GM03348 (cell line): ENCODE results near the gene SMARCB1.

ENCODE experiments used
- DNase-seq: peaks from one replicate; pipeline ENCODE4 v3.0.0; 2012; ENCODE audit warnings: low spot score

Gene SMARCB1

DNA sequence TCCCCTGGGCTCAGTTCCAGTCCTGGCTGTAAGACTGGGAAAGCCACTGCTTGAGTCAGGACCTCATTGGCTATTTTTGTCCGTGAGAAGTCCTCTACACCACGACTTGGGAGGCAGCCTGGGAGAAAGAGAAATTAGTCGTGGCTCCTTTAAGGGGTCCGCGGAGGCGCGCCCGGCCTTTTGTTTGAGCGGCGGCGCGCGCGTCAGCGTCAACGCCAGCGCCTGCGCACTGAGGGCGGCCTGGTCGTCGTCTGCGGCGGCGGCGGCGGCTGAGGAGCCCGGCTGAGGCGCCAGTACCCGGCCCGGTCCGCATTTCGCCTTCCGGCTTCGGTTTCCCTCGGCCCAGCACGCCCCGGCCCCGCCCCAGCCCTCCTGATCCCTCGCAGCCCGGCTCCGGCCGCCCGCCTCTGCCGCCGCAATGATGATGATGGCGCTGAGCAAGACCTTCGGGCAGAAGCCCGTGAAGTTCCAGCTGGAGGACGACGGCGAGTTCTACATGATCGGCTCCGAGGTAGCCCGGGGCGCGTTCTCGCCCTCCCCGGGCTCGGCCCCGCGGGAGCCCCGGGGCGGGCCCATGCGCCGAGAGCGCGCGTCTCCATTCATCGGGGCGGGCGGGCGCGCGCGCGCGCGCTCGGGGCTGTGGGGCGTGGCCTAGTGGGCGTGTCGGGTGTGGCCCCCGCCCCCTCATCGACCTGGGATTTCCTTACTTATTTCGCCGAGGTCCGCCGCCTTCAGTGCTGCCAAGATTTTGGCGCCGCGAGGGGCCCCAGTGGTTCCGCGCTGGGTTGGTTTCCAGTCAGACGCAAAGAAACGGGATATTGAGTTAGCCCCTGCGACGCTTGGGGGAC, at the start of gene SMARCB1:
TSS of gene SMARCB1 (plus strand) at position 215 of the 848 bp plus-strand sequence. CDS start at position 419, 204 bp downstream.
- peak; percentile 99 for DNase-seq

DNA sequence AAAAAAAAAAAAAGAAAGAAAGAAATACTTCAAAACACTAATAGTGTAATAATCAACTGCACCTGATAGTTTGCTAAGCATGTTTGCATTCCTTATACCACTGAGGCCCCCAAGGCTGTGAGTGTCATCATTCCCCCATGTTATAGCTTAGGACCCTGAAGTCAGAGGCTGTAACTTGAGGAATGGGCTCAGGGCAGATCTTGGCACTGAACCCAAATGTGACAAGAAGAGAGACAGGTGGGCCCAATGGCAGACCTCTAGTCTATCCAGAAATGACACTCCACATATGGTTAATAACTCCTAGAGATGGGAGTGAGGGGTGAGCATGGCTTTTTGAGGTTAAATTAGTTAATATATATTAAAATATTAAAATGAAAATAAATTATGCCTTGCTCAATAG, 49.1 kb upstream of the SMARCB1 start:
- DNase-seq, result no peak

DNA sequence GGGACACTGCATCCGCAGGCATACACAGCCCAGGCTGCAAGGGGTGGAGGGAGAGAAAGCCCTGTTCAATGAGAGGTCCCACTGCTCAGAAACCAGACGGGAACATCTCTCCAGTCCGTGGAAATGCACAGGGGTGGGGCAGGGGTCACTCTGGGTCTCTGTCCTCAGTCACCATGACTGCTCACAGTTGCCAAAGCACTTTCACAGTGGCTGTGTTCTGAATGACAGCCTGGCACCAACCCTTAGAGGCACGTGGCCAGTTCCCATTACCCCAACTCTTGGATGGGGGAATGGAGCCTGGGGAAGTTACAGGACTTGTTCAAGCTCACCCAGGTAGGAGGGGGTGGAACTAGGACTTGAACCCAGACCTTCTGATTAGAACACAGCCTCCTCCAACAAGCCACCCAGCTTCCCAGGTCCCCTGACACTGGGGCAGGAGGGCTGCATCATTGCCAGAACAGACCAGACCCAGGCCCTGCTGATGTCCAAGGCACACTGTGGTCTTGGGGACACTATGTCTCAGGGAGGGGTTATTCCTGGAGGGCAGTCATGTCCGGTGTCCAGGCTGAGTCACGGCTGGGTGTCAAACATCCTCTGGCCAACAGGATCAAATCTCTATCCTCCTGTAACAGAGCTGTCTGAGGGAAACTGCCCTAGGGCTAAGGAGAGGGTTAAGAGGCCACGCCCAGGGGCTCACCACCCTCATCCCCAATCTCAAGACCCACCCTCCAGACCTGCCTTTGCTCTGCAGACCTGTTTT, 44.1 kb upstream of the SMARCB1 start:
- DNase-seq, result no peak

DNA sequence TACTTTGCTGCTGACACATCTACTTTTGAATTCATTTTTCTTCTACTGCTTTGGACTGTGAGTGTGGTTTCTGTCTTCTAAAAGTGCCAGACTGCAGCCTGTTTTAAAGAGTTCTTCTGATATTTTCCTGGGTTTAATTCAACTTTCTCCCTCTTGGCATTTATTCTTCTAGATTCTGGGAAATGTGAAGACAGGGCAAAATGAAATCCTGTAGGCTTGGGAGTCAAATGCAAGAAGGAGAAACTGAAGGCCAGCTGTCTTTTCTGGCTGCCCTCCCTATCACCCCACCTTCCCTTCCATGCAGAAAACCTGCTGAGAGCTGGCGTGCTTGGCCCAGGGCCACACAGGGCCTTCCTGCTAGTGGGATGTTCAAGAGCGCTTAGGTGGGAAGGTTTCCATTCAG, 43.5 kb upstream of the SMARCB1 start:
- no peak for DNase-seq

DNA sequence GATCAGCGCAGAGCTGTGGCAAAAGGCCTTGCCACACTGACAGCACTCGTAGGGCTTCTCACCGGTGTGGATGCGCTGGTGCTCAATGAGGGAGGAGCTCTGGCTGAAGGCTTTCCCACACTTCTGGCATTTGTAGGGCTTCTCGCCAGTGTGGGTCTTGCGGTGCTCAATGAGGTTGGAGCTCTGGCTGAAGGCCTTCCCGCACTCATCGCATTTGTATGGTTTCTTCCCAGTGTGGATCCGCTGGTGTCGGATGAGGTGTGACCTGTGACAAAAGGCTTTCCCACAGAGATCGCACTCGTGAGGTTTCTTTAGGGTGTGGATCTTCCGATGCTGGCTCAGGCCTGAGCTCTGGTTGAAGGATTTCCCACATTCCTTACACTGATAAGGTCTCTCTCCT, 42.8 kb upstream of the SMARCB1 start:
- DNase-seq, result no peak

DNA sequence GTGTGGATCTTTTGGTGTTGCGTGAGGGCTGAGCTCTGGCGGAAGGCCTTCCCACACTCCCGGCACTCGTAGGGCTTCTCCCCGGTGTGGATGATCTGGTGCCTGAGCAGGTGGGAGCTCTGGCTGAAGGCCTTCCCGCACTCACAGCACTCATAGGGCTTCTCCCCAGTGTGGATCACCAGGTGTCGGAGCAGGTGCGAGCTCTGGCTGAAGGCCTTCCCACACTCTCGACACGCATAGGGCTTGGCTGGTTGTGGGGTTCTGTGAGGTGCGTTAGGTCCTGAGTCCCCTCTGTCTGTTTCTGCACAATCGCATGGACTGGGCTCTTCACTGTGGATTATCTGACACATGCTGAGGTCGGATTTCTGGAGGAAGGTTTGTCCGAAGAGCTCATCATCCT, 42.3 kb upstream of the SMARCB1 start:
- no peak for DNase-seq

DNA sequence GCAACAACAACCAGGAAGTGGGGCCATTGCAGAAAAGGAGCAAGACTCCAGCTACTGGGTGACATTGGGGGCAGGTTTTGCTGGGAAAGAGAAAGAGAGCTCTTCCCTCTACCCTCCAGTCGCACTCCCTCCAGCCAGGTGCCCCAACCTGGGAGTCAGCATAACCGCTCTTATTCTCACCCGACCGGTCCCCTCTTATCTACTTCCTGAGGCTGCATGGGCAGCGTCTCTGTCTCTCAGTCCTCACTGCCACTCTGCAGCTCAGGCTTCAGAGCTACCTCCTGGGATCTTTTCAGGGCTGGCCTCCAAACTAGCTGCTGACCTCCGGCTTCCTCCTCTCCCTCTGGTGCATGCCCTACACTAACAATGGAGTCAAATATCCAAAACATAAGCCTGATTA, 41.0 kb upstream of the SMARCB1 start:
- no peak for DNase-seq

DNA sequence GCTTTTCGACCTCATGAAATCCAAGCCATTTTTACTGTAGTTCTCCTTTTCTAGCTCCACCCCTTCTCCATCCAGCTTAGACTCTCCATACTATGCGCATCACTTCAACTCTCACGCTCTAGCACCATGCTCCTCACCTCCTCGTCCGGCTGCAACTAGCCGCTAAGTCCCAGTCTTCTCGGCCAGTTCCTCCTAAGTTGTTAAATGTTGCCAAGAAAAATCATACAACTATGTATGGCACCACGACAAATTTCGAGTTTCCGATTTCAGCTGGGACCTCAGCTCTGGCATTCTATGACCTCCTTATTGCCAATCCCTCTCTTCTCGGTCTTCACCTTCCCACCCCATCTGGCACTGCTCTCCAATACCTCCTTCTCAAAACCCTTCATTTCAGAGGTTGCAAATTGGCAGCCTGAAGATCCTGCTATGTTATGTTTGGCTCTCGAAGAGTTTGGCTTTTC, 36.9 kb upstream of the SMARCB1 start:
- no peak for DNase-seq

DNA sequence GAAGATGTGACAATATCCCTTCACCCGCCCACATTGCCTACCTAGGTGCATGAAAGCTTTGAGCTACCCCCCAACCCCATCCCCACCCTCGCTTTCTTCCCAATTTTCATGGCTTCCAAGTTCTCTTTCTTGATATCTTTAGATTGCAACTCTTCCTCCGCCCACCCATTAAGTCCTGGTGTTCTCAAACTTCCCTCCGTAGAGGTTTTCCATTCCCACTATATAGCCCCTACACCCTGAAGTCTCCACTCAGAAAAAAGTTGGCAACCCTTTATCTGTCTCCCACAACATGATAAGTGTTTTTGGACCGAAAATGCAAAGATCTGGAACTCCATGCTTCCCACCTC, 36.4 kb upstream of the SMARCB1 start:
- no peak for DNase-seq

DNA sequence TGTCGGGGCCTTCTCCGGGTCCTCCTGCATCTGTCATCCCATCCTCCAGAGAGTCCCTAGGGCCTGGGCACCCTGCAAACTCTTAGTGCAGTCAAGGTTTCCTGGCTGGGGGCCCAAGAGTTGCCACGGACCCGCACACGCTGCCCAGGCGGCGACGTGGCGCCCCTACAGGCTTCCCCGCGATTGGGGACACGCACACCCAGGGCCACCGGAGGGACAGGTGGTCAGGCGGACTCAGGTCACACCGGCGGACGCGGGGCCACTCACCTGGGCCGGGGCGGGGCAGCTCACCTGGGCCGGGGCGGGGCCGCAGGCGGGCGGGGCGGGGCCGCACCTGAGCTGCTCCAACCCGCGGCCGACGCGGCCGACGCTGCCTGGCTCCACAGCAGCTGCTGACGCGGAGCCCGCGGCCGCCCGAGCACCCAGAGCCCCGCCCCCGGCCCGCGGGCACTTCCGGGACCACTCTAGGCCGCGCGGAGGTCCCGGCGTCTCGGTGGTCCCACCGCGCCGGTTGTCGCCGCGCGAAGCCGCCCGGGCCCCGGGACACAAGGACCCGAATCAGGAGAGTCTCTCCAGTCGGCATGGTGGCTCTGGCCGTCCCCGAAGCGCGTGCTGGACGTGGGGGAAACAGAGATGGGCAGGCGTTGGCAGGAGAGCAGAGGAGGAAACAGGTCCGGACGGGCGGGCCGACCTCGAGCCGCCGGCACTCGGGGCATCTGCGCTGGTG, 35.9 kb upstream of the SMARCB1 start, which contains the start of gene ZNF70:
TSS of gene ZNF70 (minus strand) at position 399 of the 727 bp plus-strand sequence. CDS start 5,972 bp downstream, outside the sequence.
- peak; percentile 94 for DNase-seq

DNA sequence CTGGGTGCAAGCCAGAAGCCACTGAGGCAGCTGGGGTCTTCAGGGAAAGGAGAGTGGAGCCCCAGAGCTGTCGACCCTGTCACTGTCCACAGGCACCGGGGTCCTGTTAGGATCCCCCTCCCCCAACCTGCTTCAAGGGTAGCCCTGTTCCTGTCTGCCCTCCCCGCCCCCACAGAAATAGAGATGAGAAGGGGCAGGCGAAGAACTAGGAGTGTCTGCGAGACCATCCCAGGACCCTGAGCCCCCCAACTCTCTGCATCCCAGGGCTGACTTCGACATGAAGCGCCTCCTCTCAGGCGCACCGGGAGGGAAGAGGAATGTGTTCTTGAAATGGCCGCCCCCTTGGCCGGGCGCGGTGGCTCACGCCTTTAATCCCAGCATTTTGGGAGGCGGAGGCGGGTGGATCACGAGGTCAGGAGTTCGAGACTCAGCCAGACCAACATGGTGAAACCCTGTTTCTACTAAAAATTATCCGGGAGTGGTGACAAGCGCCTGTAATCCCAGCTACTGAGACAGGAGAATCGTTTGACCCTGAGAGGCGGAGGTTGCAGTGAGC, 35.2 kb upstream of the SMARCB1 start:
- DNase-seq, result no peak

DNA sequence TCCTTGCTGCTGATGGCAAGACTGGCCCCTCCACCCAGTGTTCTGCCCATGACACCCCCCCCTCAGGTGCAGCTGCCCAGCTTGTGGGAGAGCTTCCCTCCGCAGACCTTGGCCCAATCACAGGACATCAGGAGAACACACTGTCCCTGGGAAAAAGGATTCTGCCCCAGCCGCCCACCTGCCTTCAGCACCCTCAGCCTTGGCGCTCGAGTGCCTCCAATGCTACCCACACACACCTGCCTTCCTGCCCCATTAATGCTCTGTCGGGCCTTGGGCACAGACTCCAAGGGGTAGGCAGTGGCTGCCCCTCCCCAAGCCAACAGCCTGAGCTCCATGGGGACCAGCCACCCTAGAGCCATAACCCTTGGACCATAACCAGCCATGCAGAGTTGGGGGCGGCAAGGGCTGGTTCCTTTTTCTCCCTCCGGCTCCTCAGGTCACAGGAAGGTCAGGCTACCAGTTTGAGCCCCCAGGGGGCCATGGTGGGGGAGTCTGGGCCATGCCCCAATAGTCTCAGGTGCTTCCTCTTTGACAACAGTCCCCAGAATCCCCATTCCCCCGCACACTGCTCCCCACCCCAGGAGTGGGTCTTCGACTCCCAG, 34.6 kb upstream of the SMARCB1 start:
- DNase-seq, result no peak

DNA sequence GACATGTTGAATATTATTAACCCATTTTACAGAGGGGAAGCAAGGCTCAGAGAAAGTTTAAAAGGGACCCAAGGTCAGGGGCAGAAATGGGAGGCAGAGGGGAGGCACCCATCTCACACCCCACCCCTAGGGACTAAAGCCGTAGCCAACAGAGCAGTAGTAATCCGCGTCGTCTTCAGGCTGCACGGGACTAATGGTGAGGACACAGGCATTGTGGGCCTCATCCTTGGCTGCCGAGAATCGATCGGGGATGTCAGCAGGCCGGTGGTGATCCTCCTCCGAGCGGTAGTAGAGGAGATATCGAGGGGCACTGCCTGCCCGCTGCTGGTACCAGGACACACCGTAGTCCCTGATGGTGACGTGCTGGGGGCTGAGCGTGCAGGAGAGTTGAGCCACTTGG, 34.0 kb upstream of the SMARCB1 start:
- no peak for DNase-seq

DNA sequence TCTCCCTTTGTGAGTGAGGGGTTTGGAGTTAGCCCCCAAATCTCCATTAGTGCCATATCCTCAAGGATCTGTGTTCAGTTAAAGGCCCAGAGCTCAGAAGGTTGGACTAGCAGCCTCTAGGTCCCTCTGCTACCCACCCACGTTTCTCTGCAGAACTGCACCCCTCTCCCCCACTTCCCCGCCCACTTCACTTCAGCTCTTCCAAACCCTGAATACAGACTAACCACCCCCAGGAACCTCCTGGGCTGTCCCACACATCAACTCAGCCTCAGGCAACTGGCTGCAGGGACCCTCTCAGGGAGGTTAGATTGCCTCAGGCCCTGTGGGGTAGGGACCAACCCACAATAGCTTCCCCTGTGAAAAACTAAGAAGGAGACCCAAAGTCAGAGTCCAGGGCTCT, 33.4 kb upstream of the SMARCB1 start:
- DNase-seq, result no peak

DNA sequence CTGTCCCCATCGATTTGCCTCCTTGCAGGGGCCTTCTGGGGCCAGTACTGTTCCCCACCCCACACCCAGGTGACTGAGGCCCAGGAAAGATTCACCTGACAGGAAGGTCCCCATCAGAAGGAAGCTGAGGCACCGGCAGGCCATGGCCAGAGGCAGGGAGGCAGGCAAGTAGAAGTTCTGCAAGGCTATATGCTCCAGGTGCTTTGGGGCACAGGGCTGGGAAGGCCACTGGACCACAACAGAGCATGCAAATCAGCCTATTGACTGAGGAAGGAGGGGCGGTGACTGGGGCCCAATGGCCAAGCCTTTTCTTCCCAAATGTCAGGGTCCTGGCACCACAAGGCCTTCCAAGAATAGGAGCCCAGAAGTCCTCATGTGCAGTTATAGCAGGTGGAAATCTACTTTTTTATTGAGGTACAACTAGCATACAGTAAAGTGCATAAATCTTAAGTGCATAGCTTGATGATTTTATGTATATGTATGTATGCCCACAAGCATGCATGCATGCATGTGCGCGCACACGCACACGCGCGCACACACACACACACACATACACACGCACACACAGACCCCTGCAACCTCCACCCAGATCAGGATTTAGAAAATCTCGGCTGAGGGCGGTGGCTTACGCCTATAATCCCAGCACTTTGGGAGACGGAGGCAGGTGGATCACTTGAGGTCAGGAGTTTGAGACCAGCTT, 32.4 kb upstream of the SMARCB1 start, which contains the start of gene VPREB3:
TSS of gene VPREB3 (minus strand) at position 206 of the 700 bp plus-strand sequence. CDS start at position 144, 62 bp downstream.
- DNase-seq, result no peak

DNA sequence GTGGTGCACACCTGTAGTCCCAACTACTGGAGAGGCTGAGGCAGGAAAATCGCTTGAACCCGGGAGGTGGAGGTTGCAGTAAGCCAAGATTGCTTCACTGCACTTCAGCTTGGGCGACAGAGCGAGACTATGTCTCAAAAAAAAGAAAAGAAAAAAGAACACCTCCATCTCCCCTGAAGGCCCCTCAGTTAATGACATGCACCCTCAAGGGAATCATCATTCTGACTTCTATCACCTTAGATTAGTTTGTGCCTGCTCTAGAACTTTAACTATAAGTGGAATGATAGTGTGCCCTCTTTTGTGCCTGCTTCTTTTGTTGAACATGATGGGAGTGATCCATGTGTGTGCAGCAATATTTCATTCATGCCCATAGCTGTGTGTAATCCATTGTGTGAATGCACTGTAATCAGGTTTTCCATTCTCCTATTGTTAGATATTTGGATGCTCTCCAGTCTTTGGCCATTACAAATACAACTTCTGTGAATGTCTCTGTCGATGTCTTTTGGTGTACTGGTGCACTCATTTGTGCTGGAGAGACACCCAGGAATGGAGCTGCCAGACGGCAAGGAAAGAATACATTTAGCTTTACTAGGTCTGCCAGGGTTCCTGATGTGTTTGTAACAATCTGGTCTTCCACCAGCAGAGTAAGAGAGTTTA, 31.7 kb upstream of the SMARCB1 start:
- no peak for DNase-seq

DNA sequence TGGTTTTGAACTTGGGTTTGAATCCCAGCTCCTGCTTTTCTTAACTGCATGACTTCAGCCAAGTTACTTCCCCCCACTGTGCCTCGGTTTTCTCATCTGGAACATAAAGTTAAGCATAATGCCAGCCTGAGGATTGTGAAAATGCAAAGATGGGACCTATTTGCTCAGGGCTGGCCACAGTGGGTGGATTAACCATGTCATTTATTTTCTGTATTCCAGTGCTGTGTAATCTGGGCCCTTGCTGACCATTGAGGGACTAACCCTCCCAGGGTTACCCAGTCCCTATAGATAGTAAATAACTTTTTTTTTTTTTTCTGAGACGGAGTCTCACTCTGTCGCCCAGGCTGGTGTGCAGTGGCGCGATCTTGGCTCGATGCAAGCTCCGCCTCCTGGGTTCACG, 31.1 kb upstream of the SMARCB1 start:
- no peak for DNase-seq

DNA sequence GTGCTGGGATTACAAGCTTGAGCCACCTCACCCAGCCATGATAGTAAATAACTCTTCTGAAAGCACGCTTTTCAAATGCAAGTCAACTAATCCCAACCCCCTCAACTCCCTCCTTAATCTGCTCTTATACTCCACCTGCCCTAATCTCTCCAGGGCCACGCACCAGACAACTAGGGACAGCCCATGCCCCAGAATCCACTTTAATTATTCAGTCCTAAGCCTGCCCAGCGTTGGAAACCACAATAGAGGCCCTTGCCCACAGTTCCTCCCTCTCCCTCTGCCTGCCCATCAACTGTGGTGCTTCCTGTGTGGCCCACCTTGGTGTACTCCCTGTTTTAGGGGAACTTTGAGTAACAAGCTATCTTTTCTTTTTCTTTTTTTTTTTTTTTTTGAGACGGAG, 29.9 kb upstream of the SMARCB1 start:
- DNase-seq, result no peak

DNA sequence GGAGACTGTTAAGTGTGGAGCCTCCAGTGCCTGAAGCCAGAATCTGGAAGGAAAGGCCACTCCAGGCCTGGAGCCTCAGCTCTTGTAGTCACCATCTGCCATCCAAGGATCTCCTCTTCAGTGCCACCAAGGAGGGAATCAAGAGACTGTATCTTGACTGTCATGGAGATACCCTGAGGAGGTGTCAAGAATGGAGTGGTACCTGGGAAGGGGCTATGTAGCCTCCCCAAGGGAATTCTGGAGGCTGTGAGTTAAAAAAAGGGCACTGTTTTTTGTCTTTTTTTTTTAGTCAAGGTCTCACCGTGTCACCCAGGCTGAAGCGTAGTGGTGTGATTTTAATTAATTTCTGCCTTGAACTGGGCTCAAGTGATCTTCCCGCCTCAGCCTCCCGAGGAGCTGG, 27.2 kb upstream of the SMARCB1 start:
- DNase-seq, result no peak

DNA sequence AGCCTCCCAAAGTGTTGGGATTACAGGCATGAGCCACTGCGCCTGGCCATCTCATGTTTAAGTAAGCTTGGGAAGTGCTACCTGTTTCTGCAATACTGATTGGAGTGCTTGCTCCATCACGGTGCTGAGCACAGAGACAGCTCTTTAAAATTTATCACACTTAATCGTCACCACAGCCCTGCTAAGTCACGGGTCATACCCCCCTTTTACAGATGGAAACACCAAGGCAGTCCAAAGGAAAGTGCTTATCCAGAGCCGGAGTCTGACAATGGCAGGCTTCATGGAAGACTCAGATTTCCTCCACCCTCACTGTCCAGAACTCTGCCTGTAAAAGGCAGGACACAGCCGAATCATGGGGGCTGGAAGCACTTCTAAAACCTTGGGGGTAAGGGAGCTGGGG, 26.7 kb upstream of the SMARCB1 start:
- DNase-seq, result no peak
